ENCODE data around the gene MT1E.

MT1E gene

GRCh38 chr16:56583351-56584168 is 42.0 kb upstream of the MT1E start:
- H3K9me3 ChIP-seq: no peaks in the 10 kb centered on the region
- no peaks in the 10 kb centered on the region for H3K36me3 ChIP-seq
- TF ChIP-seq, protein P1, sequence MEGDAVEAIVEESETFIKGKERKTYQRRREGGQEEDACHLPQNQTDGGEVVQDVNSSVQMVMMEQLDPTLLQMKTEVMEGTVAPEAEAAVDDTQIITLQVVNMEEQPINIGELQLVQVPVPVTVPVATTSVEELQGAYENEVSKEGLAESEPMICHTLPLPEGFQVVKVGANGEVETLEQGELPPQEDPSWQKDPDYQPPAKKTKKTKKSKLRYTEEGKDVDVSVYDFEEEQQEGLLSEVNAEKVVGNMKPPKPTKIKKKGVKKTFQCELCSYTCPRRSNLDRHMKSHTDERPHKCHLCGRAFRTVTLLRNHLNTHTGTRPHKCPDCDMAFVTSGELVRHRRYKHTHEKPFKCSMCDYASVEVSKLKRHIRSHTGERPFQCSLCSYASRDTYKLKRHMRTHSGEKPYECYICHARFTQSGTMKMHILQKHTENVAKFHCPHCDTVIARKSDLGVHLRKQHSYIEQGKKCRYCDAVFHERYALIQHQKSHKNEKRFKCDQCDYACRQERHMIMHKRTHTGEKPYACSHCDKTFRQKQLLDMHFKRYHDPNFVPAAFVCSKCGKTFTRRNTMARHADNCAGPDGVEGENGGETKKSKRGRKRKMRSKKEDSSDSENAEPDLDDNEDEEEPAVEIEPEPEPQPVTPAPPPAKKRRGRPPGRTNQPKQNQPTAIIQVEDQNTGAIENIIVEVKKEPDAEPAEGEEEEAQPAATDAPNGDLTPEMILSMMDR (IDR thresholded peaks at IDR 0.05): no peak
- H3K4me1 ChIP-seq (ENCODE audit: control insufficient read depth in 1 of 2, insufficient read depth in 1 of 2, low read depth in 1 of 2, low read length in 1 of 2): no peaks in the 10 kb centered on the region
- H3K4me3 ChIP-seq (ENCODE audit: low read depth in 1 of 2, low read length in 1 of 2): no peak overlapping the region
- H3K27ac ChIP-seq: no peak overlapping the region
- peaks cover 66% of the 10 kb centered on the region for H3K27me3 ChIP-seq

GRCh38 chr16:56584276-56584675 is 41.3 kb upstream of the MT1E start:
- Histone ChIP-seq H3K36me3 (no peaks in the 10 kb centered on the region), H3K9me3 (no peaks in the 10 kb centered on the region), H3K4me3 (ENCODE audit: low read depth in 1 of 2, low read length in 1 of 2) (no peak overlapping the region), H3K4me1 (ENCODE audit: control insufficient read depth in 1 of 2, insufficient read depth in 1 of 2, low read depth in 1 of 2, low read length in 1 of 2) (peaks cover 0 to 2% of the 10 kb centered on the region in 2 experiments), H3K27me3 (peaks cover 73% of the 10 kb centered on the region), H3K27ac (no peak overlapping the region)
- TF ChIP-seq, protein P1 (IDR thresholded peaks at IDR 0.05): no peak

DNA sequence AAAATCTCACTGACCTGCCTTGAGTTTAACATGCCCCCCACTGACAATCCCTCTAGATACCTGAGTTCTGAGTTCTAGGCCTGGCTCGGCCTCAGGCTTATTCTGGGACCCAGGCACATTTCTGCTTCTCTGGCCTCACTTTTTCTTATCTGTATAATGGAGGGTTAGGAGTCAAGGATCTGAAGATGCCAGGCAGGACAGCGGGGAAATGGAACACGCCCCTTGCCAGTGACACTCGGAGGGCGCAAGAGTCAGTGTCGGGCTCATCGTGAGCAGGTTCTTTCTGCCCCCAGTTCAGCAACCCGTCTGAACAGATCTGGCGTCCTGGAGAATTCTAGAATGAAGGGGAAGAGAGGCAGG is 36.8 kb upstream of the MT1E start:
- H3K36me3 ChIP-seq: no peaks in the 10 kb centered on the region
- peaks cover 0 to 6% of the 10 kb centered on the region in 2 experiments for H3K4me1 ChIP-seq (ENCODE audit: control insufficient read depth in 1 of 2, insufficient read depth in 1 of 2, low read depth in 1 of 2, low read length in 1 of 2)
- H3K9me3 ChIP-seq: no peaks in the 10 kb centered on the region
- TF ChIP-seq, protein P1 (IDR thresholded peaks at IDR 0.05): no peak
- peaks cover 74% of the 10 kb centered on the region for H3K27me3 ChIP-seq
- no peak overlapping the region for H3K27ac ChIP-seq
- no peak overlapping the region for H3K4me3 ChIP-seq (ENCODE audit: low read depth in 1 of 2, low read length in 1 of 2)

- peaks cover 67% of the 10 kb centered on the region for H3K27me3 ChIP-seq
- TF ChIP-seq, protein P1 (IDR thresholded peaks at IDR 0.05): no peak
- H3K4me1 ChIP-seq (ENCODE audit: control insufficient read depth in 1 of 2, insufficient read depth in 1 of 2, low read depth in 1 of 2, low read length in 1 of 2): peaks cover 0 to 6% of the 10 kb centered on the region in 2 experiments
- no peaks in the 10 kb centered on the region for H3K36me3 ChIP-seq
- no peaks in the 10 kb centered on the region for H3K9me3 ChIP-seq
- H3K27ac ChIP-seq: no peak within 1 kb of the TSS
- H3K4me3 ChIP-seq (ENCODE audit: low read depth in 1 of 2, low read length in 1 of 2): no peak within 1 kb of the TSS
These were observed 36.2 kb upstream of the MT1E start, which contains the start of gene MT3 for GRCh38 chr16:56589141-56590039. TSS of gene MT3 (plus strand) at chr16:56589528. CDS start at chr16:56589591, 63 bp downstream.

GRCh38 chr16:56591377-56592060 is 34.1 kb upstream of the MT1E start:
- H3K36me3 ChIP-seq: no peaks in the 10 kb centered on the region
- H3K4me1 ChIP-seq (ENCODE audit: control insufficient read depth in 1 of 2, insufficient read depth in 1 of 2, low read depth in 1 of 2, low read length in 1 of 2): peaks cover 0 to 6% of the 10 kb centered on the region in 2 experiments
- peaks cover 47% of the 10 kb centered on the region for H3K27me3 ChIP-seq
- TF ChIP-seq, protein P1 (IDR thresholded peaks at IDR 0.05): no peak
- H3K9me3 ChIP-seq: no peaks in the 10 kb centered on the region
- H3K4me3 ChIP-seq (ENCODE audit: low read depth in 1 of 2, low read length in 1 of 2): no peak overlapping the region
- H3K27ac ChIP-seq: no peak overlapping the region

Data from neutrophil (primary cell).